ENCODE results near the gene STYXL1.
"Not testable (repeated sequence)": the region's sequence is repeated elsewhere in the genome, so short reads cannot be mapped to it uniquely, and the experiment has no call there.

Gene STYXL1

GRCh38 chr7:76023002-76023401 is 24.8 kb downstream of the STYXL1 start:
- no peak for ATAC-seq

GRCh38 chr7:76022026-76022780 is 25.6 kb downstream of the STYXL1 start:
- ATAC-seq: no peak

- peak in 1 of 2 donors; percentile 33 for ATAC-seq
These were observed 27.6 kb downstream of the STYXL1 start for GRCh38 chr7:76020031-76020714.

DNA sequence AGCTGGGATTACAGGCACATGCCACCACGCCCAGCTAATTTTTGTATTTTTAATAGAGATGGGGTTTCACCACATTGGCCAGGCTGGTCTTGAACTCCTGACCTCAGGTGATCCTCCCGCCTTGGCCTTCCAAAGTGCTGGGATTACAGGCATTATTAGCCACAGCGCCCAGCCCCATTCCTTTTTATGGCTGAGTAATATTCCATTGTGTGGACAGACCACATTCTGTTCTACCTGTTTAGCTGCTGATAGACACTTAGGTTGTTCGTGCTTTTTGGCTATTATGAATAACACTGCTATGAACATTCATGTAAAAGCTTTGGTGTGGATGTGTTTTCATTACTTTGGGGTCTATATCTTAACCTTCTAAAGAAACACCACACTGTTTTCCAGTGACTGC is 29.3 kb downstream of the STYXL1 start:
- not testable (repeated sequence) for ATAC-seq

DNA sequence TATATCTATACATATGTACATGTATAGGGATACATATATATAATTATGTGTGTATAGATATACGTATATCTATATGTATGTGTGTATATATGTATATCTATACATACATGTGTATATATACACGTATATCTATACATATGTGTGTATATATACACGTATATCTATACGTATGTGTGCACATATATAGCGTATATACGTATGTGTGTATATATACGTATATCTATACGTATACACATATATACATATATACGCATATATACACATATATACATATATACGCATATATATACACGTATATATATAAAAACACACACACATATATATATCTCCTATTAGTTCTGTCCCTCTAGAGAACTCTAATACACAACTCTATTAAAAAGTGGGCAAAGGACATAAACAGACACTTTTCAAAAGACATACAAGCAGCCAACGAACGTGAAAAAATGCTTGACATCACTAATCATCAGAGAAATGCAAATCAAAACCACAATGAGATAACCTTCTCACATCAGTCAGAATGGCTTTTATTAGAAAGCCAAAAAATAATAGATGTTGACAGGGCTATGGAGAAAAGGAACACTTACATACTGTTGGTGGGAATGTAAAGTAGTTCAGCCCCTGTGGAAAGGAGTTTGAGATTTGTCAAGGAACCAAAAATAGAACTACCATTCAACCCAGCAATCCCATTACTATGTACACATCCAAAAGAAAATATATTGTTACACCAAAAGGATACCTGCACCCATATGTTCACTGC is 31.4 kb downstream of the STYXL1 start:
- ATAC-seq: no peak

DNA sequence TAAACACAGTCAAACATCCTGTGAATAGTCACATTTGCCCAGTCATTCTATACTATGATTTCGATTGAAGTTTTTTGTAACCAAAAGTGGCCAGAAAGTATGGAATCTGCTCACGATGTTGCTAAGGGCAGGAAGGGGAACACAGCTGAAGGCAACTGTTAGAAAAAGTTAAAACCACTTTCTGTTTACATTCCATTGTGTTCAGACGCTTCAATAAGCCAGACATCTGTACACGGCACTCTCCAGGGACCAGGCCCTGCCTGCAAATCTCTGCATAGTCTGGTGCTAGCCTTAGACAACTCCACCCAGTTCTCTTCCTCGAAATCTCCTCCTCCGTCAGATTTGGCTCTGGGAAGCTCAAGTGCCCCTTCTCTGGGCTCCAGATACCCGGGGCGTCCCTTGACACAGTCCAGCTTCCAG is 36.3 kb downstream of the STYXL1 start:
- no peak for ATAC-seq

DNA sequence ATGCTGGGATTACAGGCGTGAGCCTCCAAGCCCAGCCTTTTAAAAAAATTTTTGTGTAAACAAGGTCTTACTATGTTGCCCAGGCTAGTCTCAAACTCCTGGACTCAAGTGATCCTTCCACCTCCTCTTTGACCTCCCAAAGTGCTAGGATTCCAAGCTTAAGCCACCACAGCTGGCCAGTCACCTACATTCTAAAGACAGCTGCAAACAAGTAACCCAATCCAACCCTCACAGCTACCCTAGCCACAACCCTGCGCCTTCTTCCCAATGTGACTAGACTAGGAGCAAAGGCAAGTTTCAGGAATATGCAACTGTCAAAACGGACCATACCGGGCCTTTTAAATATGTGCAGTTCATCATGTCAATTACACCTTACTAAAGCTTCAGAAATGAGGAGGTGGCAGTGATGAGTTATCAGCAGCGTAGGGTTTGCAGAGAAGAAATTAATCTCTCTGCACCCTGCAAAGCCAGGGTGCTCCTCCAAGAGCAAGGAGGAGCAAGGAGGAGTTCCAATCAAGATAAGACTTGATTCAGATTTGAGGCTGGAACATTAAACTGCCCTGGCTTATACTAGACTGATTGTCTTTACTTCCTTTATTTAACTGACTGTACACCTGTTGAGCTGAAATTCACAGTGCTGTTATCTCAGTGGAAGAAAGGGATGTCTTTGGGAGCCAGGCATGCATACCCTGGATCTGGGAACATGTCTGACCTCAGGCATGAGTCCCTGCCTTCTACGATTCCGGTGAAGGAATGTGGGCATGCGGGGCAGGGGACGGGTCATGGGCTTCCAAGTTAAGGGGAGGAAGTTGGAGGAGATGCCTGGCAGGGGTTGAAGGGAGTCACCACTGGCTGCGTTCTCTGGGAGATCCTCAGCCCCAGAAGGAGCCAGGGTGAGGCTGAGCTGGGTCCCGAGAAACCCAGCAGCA is 37.9 kb downstream of the STYXL1 start:
- ATAC-seq: no peak

DNA sequence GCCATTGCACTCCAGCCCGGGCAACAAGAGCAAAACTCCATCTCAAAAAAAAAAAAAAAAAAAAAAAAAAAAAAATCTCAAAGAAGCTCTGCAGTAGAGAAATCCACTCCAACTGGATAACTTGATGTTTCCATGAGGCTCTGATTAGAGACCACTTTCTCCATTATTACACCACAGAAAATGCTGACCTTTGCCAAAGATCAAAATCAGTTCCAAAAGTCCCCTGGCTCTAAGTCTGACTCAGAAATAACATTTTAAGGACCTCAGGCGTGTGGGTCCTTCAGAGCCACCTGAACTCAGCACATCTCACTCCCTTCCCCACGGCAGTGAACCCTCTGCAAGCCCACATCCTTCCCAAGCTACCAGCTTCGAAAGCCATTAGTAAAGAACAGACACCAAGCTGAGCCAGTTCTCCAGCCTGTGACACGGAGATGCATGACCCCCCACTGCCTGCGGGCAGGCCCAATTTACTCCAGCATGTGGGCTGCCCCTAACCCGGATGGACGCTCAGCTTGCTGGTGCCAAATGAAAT is 39.6 kb downstream of the STYXL1 start:
- peak; percentile 32 to 44 for ATAC-seq

GRCh38 chr7:76005004-76005403 is 42.8 kb downstream of the STYXL1 start:
- not testable (repeated sequence) for ATAC-seq

GRCh38 chr7:76003351-76003750 is 44.4 kb downstream of the STYXL1 start:
- ATAC-seq: no peak

GRCh38 chr7:76002822-76003221 is 45.0 kb downstream of the STYXL1 start:
- ATAC-seq: no peak

DNA sequence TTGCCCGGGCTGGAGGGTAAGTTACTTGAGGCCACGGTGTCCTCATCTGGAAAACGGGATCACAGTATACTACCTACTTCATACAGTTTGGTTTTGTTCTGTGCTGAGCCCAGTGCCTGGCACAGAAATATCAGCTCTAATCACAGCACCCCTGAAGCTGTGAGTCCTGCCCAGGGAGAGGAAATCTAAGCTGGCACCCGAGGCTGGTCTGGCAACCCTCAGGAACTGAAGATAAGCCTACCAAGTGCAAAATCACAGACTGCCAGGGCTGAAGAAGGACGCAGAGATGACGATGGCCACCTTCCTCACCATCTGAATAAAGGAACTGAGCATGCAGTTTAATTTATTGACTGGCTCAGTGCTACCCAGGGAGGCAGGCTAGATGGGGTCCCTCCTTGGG is 45.7 kb downstream of the STYXL1 start:
- ATAC-seq: no peak

GRCh38 chr7:76000566-76000965 is 47.2 kb downstream of the STYXL1 start:
- no peak for ATAC-seq

GRCh38 chr7:75998038-75998437 is 49.8 kb downstream of the STYXL1 start:
- ATAC-seq: no peak

DNA sequence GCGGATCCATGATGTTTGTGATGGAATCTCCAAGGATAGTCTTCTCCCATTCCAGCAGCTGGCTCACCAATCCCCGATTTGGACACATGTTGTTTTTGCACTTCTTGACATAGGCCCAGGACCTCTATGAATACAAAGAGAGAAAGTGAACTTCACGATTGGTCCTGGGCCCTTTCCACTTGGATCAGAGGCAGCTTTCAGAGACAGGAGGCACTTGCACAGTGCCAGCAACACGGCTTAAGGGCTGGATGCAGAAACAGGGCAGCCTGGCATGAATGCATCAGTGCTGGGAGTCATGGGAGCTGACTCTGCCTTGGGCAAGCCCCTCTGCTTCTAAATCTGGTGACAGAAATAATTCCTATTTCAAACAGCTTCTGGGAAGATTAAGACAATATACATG is 51.3 kb downstream of the STYXL1 start:
- no peak for ATAC-seq

DNA sequence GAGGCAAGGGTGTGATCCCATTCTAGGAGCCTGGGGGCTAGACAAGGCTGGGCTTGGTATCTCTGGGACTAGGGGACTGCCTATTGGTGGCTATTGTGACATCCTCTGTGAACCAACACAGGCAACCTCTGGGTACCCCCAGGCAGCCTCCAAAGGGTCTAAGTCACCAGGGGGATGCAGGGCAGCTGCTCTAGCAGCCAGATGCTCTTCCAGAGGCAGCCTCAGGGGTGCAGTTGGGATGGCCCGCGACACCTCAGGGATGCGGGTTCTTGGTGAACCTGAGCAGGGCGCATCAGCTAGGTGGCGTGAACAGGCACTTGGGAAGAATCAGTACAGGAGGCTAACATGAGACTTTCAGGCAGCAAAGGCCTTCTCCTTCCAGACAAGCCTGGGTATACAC is 51.8 kb downstream of the STYXL1 start:
- no peak for ATAC-seq

GRCh38 chr7:75995052-75995471 is 52.7 kb downstream of the STYXL1 start:
- ATAC-seq: no peak

GRCh38 chr7:75994388-75995051 is 53.3 kb downstream of the STYXL1 start, which contains the start of gene TMEM120A:
Gene TMEM120A, minus strand, starts transcription at chr7:75994595. Its CDS starts 25 bp downstream, at chr7:75994570.
- peak; percentile 98 to 99 for ATAC-seq

DNA sequence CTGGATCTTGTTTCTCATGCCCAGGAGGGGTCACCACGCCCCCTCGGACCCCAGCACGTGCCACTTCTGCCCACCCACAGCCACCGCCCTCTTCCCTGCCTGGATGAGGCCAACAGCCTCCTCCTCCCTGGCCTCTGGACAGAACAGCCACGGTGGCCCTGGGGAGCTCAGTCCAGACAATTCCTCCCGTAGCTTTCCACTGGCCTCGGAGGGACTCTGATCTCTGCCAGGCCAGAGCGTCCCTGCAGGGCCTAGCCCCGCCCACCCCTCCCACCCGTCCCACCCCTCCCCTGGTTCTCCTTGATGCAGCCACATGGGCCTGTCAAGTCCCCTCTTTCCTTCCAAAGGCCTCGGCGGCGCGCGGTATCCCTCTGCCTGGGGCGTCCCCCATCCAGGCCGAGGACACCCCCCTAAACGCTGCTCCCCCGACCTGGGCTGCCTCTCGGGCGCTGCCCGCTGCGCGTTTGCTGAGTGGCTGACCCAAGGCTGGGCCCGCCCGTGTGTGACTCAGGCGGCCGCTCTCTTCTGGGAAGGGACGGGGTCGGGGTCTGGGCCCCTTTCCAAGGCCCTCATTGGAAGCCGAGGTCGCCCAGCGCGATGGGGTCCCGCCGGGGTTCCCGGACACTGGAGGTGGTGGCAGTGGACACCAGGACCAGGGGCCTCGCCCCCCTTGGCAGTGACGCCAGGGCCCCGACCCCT is 54.0 kb downstream of the STYXL1 start:
- ATAC-seq: peak in 1 of 2 donors; percentile 12

- no peak for ATAC-seq
These were observed 55.6 kb downstream of the STYXL1 start for GRCh38 chr7:75992083-75992755.
